Measurements from ENCODE around the gene TRAF2.

GRCh38 chr9:136847088-136847825, 39.1 kb upstream of the TRAF2 start:
- TF ChIP-seq, protein P1, sequence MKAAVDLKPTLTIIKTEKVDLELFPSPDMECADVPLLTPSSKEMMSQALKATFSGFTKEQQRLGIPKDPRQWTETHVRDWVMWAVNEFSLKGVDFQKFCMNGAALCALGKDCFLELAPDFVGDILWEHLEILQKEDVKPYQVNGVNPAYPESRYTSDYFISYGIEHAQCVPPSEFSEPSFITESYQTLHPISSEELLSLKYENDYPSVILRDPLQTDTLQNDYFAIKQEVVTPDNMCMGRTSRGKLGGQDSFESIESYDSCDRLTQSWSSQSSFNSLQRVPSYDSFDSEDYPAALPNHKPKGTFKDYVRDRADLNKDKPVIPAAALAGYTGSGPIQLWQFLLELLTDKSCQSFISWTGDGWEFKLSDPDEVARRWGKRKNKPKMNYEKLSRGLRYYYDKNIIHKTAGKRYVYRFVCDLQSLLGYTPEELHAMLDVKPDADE (conservative IDR thresholded peaks at IDR 0.05; ENCODE audit: control insufficient read depth, low read depth, low read length) = no peak
- TF ChIP-seq POLR2A (conservative IDR thresholded peaks at IDR 0.05) = no peak
